MM.1S (cell line): ENCODE data around the gene NOD2.

Experiments
- DNase-seq: peaks from one replicate; pipeline ENCODE4 v3.0.0-alpha.2; 2015
- H2AFZ ChIP-seq: fragments of 300-600 bp; sonication (generic); 2 replicates; pipeline ENCODE4 v1.6.0; 2016; ENCODE audit warnings: antibody characterized with exemption, low read length
- H3F3A ChIP-seq: fragments of 300-600 bp; sonication (generic); 2 replicates; pipeline ENCODE4 v1.6.1; 2016; ENCODE audit warnings: mild to moderate bottlenecking, antibody characterized with exemption, low read length, moderate library complexity, mixed read lengths; ENCODE audit not compliant: insufficient read depth
- H3K27ac ChIP-seq: fragments of 300-600 bp; sonication (generic); 2 replicates; pipeline ENCODE4 v1.5.1; 2016; ENCODE audit warnings: mild to moderate bottlenecking, low read length
- H3K27me3 ChIP-seq: fragments of 300-600 bp; sonication (generic); replicated peaks from 2 replicates; pipeline ENCODE4 v1.6.0; 2016; ENCODE audit warnings: low read length; ENCODE audit not compliant: insufficient read depth
- H3K36me3 ChIP-seq: fragments of 300-600 bp; sonication (generic); replicated peaks from 2 replicates; pipeline ENCODE4 v1.6.1; 2016; ENCODE audit warnings: mild to moderate bottlenecking, low read length, mixed read lengths; ENCODE audit not compliant: insufficient read depth
- H3K4me1 ChIP-seq: fragments of 300-600 bp; sonication (generic); 2 replicates; pipeline ENCODE4 v1.6.1; 2016; ENCODE audit warnings: low read length, mixed read lengths
- H3K4me2 ChIP-seq: fragments of 300-600 bp; sonication (generic); 2 replicates; pipeline ENCODE4 v1.6.0; 2016; ENCODE audit warnings: low read depth, low read length
- H3K4me3 ChIP-seq: fragments of 300-600 bp; sonication (generic); 2 replicates; pipeline ENCODE4 v1.5.1; 2016; ENCODE audit warnings: low read length, mixed read lengths
- H3K79me2 ChIP-seq: fragments of 300-600 bp; sonication (generic); 2 replicates; pipeline ENCODE4 v1.6.1; 2016; ENCODE audit warnings: mixed run types, low read length, mixed read lengths
- H3K9ac ChIP-seq: fragments of 300-600 bp; sonication (generic); 2 replicates; pipeline ENCODE4 v1.6.1; 2016; ENCODE audit warnings: low read length, mixed read lengths
- H3K9me2 ChIP-seq: fragments of 300-600 bp; sonication (generic); replicated peaks from 2 replicates; pipeline ENCODE4 v1.6.1; 2016; ENCODE audit warnings: mild to moderate bottlenecking, low read length, mixed read lengths; ENCODE audit not compliant: insufficient read depth
- H3K9me3 ChIP-seq: fragments of 300-600 bp; sonication (generic); replicated peaks from 2 replicates; pipeline ENCODE4 v1.6.1; 2016; ENCODE audit warnings: mild to moderate bottlenecking, low read length, mixed read lengths; ENCODE audit not compliant: insufficient read depth
- H4K20me1 ChIP-seq: fragments of 300-600 bp; sonication (generic); 2 replicates; pipeline ENCODE4 v1.6.1; 2016; ENCODE audit warnings: mild to moderate bottlenecking, low read length, moderate library complexity, mixed read lengths; ENCODE audit not compliant: insufficient read depth
- CTCF ChIP-seq: fragments of 300-600 bp; sonication (generic); IDR thresholded peaks from 2 replicates; pipeline ENCODE4 v1.5.1; 2016; ENCODE audit warnings: antibody characterized with exemption, low read length, mixed read lengths
- EZH2 ChIP-seq: fragments of 300-600 bp; sonication (generic); optimal IDR thresholded peaks from 2 replicates; pipeline ENCODE3; 2017; ENCODE audit warnings: low read depth, mild to moderate bottlenecking, antibody characterized with exemption, low read length, mixed read lengths
- EZH2phosphoT487 ChIP-seq: fragments of 300-600 bp; sonication (generic); IDR thresholded peaks from 2 replicates; pipeline ENCODE4 v1.6.1; 2018; ENCODE audit warnings: antibody characterized with exemption, low read length

NOD2 gene

GRCh38 chr16:50765861-50766260 is 72.5 kb downstream of the NOD2 start:
- Histone ChIP-seq H2AFZ (no peak overlapping the region), H3K9me3 (no peaks in the 10 kb centered on the region), H3K36me3 (no peaks in the 10 kb centered on the region; the same call in 1 of the 2 replicates), H3K9ac (no peak overlapping the region), H3K4me2 (no peak overlapping the region), H3K9me2 (no peaks in the 10 kb centered on the region), H3K79me2 (peaks cover 97% of the 10 kb centered on the region), H3K27me3 (no peaks in the 10 kb centered on the region), H3K4me3 (no peak overlapping the region), H4K20me1 (no peaks in the 10 kb centered on the region), H3F3A (no peaks in the 10 kb centered on the region), H3K27ac (no peak overlapping the region), H3K4me1 (no peaks in the 10 kb centered on the region)
- no peak for TF ChIP-seq EZH2
- TF ChIP-seq CTCF = no peak
- no peak for TF ChIP-seq EZH2phosphoT487
- no peak for DNase-seq

- Histone ChIP-seq H3K9ac (no peak overlapping the region), H3K9me3 (no peaks in the 10 kb centered on the region), H3K4me1 (no peaks in the 10 kb centered on the region), H3F3A (no peaks in the 10 kb centered on the region), H3K36me3 (no peaks in the 10 kb centered on the region; the same call in 1 of the 2 replicates), H3K79me2 (peaks cover 97% of the 10 kb centered on the region), H3K9me2 (no peaks in the 10 kb centered on the region), H3K27me3 (no peaks in the 10 kb centered on the region), H3K4me2 (no peak overlapping the region), H4K20me1 (0 out of 2 replicates have a peak, but pooled peaks cover 5% of the 10 kb centered on the region), H3K27ac (no peak overlapping the region), H3K4me3 (no peak overlapping the region), H2AFZ (no peak overlapping the region)
- no peak for TF ChIP-seq CTCF
- no peak for TF ChIP-seq EZH2
- no peak for TF ChIP-seq EZH2phosphoT487
- no peak for DNase-seq
These were observed 73.8 kb downstream of the NOD2 start for GRCh38 chr16:50767197-50767596.

- no peaks in the 10 kb centered on the region; the same call in 1 of the 2 replicates for H3K36me3 ChIP-seq
- DNase-seq = no peak
- H3F3A ChIP-seq = no peaks in the 10 kb centered on the region
- H3K4me3 ChIP-seq = no peak overlapping the region
- H3K9me2 ChIP-seq = no peaks in the 10 kb centered on the region
- no peak overlapping the region for H2AFZ ChIP-seq
- H3K9me3 ChIP-seq = no peaks in the 10 kb centered on the region
- TF ChIP-seq CTCF (no peak), EZH2phosphoT487 (no peak), EZH2 (no peak)
- H3K9ac ChIP-seq = no peak overlapping the region
- H3K79me2 ChIP-seq = peaks cover 94% of the 10 kb centered on the region
- no peaks in the 10 kb centered on the region for H3K27me3 ChIP-seq
- H4K20me1 ChIP-seq = peaks cover 16% of the 10 kb centered on the region
- H3K27ac ChIP-seq = no peak overlapping the region
- H3K4me2 ChIP-seq = no peak overlapping the region
- H3K4me1 ChIP-seq = no peaks in the 10 kb centered on the region
These were observed 78.0 kb downstream of the NOD2 start for GRCh38 chr16:50771366-50771765.
